HepG2 (cell line): ENCODE results near the gene FAM174C. TPM values are rescaled to one million over a fixed set of nuclear protein-coding genes. Genes with fewer than 3 reads are reported as not detected.

Experiments used
- AGO1 ChIP-seq: fragments of 200-400 bp; formaldehyde crosslinking; IDR thresholded peaks from 2 replicates; pipeline ENCODE4 v1.6.1; 2017; ENCODE audit warnings: mild to moderate bottlenecking, low read depth, low read length, moderate library complexity; ENCODE audit not compliant: poor library complexity, severe bottlenecking
- BCL6 ChIP-seq: IDR thresholded peaks from 2 replicates; pipeline ENCODE4 v1.6.1; 2016; ENCODE audit warnings: missing genetic modification reagents, missing compliant biosample characterization
- DPF2 ChIP-seq: sonication (generic); formaldehyde crosslinking; IDR thresholded peaks from 2 replicates; pipeline ENCODE4 v1.4.0; 2020; ENCODE audit warnings: mild to moderate bottlenecking, low read depth, missing genetic modification reagents, borderline replicate concordance
- IKZF5 ChIP-seq: IDR thresholded peaks from 2 replicates; pipeline ENCODE4 v1.6.1; 2018; ENCODE audit warnings: missing genetic modification reagents, mild to moderate bottlenecking, missing compliant biosample characterization
- MAFK ChIP-seq, 2 experiments: IDR thresholded peaks in 1 of 2; conservative IDR thresholded peaks in 1 of 2; 2 replicates each; pipeline ENCODE4 v1.6.1; 2011; ENCODE audit warnings: improper control_type of control experiment in 2 of 2, low read length in 2 of 2
- MIER3 ChIP-seq: IDR thresholded peaks from 2 replicates; pipeline ENCODE4 v1.6.1; 2016; ENCODE audit warnings: missing compliant biosample characterization, borderline replicate concordance
- SAP130 ChIP-seq: IDR thresholded peaks from 2 replicates; pipeline ENCODE4 v1.6.1; 2016; ENCODE audit warnings: low read depth
- SIN3A ChIP-seq: IDR thresholded peaks from 2 replicates; pipeline ENCODE4 v1.6.1; 2011; ENCODE audit warnings: low read depth, mild to moderate bottlenecking, control low read depth, low read length, borderline replicate concordance
- SMC3 ChIP-seq: IDR thresholded peaks from 2 replicates; pipeline ENCODE4 v1.6.1; 2011; ENCODE audit warnings: low read length, improper control_type of control experiment
- ZBTB42 ChIP-seq: sonication (generic); formaldehyde crosslinking; IDR thresholded peaks from 2 replicates; pipeline ENCODE4 v1.5.0; 2020; ENCODE audit warnings: mild to moderate bottlenecking, missing genetic modification reagents
- ZFP37 ChIP-seq: sonication (generic); formaldehyde crosslinking; IDR thresholded peaks from 2 replicates; pipeline ENCODE4 v1.4.0; 2020; ENCODE audit warnings: missing genetic modification reagents, borderline replicate concordance
- ZKSCAN8 ChIP-seq: IDR thresholded peaks from 2 replicates; pipeline ENCODE4 v1.6.1; 2016; ENCODE audit warnings: borderline replicate concordance, missing genetic modification reagents, missing compliant biosample characterization
- ZNF10 ChIP-seq: sonication (generic); formaldehyde crosslinking; IDR thresholded peaks from 2 replicates; pipeline ENCODE4 v1.4.0; 2020; ENCODE audit warnings: mild to moderate bottlenecking, low read depth, missing genetic modification reagents, borderline replicate concordance
- ZNF407 ChIP-seq: sonication (generic); formaldehyde crosslinking; IDR thresholded peaks from one replicate; pipeline ENCODE4 v1.5.1; 2020; ENCODE audit warnings: mild to moderate bottlenecking, missing genetic modification reagents; ENCODE audit errors: not compliant biosample characterization
- ZNF441 ChIP-seq: sonication (generic); formaldehyde crosslinking; IDR thresholded peaks from 2 replicates; pipeline ENCODE4 v1.7.0; 2021; ENCODE audit warnings: missing genetic modification reagents, borderline replicate concordance
- ZNF552 ChIP-seq: sonication (generic); formaldehyde crosslinking; IDR thresholded peaks from 2 replicates; pipeline ENCODE4 v1.9.0; 2022; ENCODE audit warnings: missing genetic modification reagents, mild to moderate bottlenecking, borderline replicate concordance
- ZXDC ChIP-seq: sonication (generic); formaldehyde crosslinking; IDR thresholded peaks from 2 replicates; pipeline ENCODE4 v1.5.0; 2020; ENCODE audit warnings: mild to moderate bottlenecking, missing genetic modification reagents
- polyA plus RNA-seq, 8 experiments: library from polyadenylated mRNA; depleted of rRNA in 3 of 8; stranded (reverse) in 7 of 8; unstranded in 1 of 8; fragments of >200 nt; fragmentation: Illumina TruSeq in 4 of 8; extraction: Trizol in 4 of 8; gene quantifications; 2 replicates each; pipeline versions ENCODE4 v1.2.1 to v1.2.3, GENCODE V29; 2011 to 2016; ENCODE audit warnings: low read depth in 4 of 8, missing spikeins in 1 of 8, mixed read lengths in 1 of 8; ENCODE audit not compliant: insufficient read depth in 1 of 8
- total RNA-seq, 5 experiments: library from RNA; depleted of rRNA; stranded (reverse); fragments of >200 nt; fragmentation: Illumina TruSeq; extraction: Trizol; gene quantifications; 2 replicates each; pipeline ENCODE4 v1.2.3, GENCODE V29; 2016; ENCODE audit warnings: low read depth in 1 of 5

Gene FAM174C
- total and polyA plus RNA-seq, 2 of the 13 experiments (the other 11 are each of a cell fraction or from before 2014, with no cell fraction given) = 19.5 to 31.3 TPM

GRCh38 chr19:1261798-1262622, 13.3 kb upstream of the FAM174C start (continued):
- TF ChIP-seq ZNF407 (CRISPR knock-in tag) (no peak), ZFP37 (CRISPR knock-in tag) (no peak), SIN3A (peak; percentile 48; the same call in 1 of the 2 replicates), ZNF441 (CRISPR knock-in tag) (no peak), AGO1 (peak; percentile 12), BCL6 (CRISPR knock-in tag) (peak; percentile 28), ZKSCAN8 (CRISPR knock-in tag) (no peak), DPF2 (CRISPR knock-in tag) (no peak; the same call in 1 of the 2 replicates), ZBTB42 (CRISPR knock-in tag) (no peak), IKZF5 (CRISPR knock-in tag) (no peak), MAFK (conservative IDR thresholded peaks at IDR 0.05 in 1 of 2, IDR thresholded peaks at IDR 0.05 in 1 of 2; ENCODE audit: low read length in 2 of 2) (no peak), ZNF10 (CRISPR knock-in tag) (no peak), ZNF552 (CRISPR knock-in tag) (no peak), ZXDC (CRISPR knock-in tag) (0 out of 2 replicates have a peak, but pooled peaks have one; percentile 44), MIER3 (CRISPR knock-in tag) (no peak), SAP130 (CRISPR knock-in tag) (peak; percentile 72), SMC3 (no peak)
